DMS79 treated with DMSO at 0.1 percent for 48 hours (cell line): ENCODE measurements around the gene ALAS1.
A peak's percentile ranks its signal among the peaks of the same experiment; 100 is the strongest.

Experiments
- DNase-seq: peaks from one replicate; lab custom pipeline; 2025; lab: John Stamatoyannopoulos, UW

Gene ALAS1

DNA sequence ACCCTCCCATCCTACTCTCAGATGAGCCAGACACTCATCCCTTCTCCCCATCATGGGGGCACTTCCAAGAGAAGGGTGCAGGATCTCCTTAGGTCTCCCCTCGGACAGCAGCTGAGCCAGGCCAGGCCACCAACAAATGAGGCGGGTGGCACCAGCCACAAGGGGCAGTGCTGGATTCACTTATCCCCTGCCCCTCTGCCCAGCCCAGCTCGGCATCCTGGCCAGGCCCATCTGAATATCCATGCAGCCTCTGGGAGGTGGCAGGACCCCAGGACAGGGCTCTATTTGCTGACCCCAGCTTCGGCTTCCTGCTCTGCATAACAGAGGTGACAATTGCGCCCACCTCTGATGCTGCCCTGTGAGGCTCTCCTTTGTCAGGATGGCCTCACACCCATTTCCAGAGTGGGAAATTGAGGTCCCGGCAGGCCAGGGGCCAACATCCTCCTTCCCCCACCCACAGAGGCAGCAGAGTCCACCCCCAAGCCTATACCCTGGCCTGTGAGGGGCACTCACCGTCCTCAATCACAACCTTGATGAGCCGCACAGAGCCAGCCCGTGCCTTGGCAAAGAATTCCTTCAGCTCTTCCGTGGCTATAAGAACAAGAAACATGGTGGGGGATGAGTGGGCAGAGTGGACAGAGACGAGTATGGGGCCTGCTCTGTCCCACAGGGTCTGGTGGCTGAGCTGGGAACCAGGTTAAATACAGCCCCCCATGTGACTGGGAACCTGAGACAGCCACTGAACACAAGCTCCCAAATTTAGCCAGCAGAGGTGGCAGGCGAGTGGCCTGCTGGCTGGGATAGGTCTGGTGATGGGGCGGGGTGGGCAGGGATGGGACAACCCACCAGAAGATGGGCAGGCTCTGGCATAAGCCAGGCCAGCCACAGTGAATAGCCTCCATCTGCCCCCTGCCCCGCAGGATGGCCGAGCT lies 36.8 kb downstream of the ALAS1 start:
- DNase-seq = no peak

- DNase-seq = no peak
Observed at GRCh38 chr3:52236424-52236886, 38.5 kb downstream of the ALAS1 start.

DNA sequence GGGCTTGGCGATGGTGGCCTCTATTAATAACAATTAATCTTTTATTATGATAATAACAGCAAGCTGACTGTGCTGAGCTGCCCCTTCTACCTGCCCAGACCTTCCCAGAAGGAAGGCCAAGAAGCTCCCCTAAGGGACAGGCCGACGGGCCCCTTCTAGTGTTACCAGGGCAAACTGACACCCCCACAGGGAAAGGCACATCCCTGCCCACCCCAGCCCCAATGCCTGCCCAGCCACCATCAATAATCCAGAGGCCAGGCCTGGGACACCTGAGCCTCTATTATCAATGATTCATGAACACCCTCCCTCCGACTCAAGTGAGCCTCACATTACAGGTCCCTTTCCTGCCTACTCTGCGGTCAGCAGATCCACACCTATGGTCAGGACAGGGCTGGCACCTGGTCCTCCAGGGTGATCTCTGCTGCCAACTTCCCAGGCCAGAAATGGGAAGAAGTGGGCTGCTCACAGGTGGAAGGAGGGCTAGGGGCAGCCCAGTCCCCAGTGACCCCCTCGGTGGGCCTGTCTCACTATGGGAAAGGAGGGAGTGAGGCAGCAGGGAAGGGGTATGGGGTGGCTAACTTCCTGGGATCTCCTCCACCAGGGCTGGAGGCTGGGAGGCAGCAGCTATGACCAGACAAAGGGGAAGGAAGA lies 39.2 kb downstream of the ALAS1 start:
- no peak for DNase-seq

GRCh38 chr3:52237657-52238172 lies 39.8 kb downstream of the ALAS1 start:
- DNase-seq = no peak

DNA sequence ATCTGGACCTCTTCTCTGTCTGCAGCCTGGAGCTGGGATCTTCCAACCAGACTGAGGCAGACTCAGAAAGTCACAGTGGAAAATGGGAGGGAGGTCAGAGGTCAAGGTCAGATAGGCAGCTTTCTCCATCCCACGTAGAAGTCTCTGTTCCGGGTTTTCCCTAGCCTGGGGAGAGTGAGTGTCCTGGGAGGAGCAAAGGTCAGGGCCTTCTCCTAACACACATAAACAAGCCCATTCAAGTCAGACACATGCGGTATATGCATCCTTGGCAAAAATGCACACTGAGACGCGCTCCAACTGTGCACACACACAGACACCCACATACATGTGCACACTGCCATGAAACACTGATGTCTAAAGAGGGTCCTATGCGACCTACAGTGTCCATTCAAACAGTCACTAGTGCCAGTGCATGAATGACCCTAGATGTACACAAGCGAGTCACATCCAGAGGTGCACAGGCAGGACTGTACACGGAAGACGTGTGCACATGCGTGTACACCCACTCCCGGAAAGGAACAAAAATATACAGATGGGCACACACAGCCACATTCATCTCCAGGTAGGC lies 40.3 kb downstream of the ALAS1 start:
- no peak for DNase-seq

DNA sequence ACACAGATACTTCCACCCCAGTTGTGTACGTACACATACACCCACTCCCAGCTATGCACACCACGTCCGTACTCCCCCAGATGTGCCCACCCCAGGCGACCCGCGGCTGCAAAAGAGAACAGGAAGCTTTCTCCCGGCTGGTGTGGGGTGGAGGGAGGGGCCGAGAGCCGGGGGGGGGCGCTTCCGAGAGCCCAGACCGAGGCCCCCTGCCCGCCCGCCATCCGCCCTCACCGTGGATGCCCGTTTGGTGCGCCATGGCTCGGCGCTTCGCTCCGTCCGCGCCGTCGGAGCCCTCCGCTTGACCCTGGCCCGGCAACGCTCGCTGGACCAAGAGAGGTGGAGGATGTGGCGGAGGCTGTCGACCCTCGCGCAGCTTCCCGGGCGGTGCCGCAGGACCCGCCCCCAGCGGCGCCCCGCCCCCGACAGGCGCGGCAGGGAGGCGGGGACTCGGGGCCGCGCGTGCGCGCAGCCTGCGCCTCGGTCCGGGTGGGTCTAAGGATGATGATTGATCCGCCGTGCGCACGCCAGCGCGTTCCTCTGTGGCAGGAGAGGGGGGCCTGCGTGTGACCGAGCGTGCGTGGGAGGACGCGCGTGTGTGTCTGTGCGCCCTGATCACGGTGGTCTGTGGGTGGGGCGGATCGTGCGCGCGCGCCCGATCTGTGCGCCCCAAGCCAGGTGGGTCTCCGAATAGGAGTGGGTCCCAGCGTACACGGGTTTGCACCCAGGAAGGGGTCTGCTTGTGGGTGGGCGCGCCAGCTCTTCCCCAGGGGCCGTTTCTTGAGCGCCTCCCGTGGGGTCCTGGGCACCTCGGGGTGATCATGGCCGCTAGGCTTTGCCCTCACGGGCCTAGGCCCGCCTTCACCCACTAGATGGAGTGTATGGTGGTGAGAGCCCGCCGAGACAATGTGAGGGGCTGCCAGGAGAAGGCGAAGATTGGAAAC lies 41.1 kb downstream of the ALAS1 start, which contains the start of gene TWF2:
Gene TWF2 (minus strand): TSS at position 398 of the 941 bp plus-strand sequence. CDS start 142 bp downstream, at position 256.
- peak; percentile 11 for DNase-seq

- DNase-seq = no peak
Observed at GRCh38 chr3:52240059-52240885, 42.3 kb downstream of the ALAS1 start.

DNA sequence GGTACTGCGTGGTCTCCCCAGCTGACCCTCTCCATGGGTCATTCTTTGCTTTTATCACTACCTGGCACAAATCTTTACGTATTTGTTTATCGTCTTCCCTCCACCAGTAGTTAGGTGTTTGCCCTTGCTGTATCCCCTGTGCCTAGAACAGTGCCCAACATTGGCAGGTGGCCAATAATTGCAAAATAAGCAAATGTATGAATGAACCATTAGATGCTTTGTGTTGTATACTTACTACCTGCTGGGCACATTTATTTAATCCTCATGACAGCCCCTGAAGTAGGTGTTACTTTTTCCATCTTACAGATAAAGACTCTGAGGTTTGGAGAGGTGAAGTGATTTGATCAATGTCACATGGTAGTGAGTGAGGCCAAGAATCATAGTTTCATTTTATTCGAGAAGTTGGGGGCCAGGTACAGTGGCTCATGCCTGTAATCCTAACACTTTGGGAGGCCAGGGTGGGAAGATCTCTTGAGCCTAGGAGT lies 43.0 kb downstream of the ALAS1 start:
- DNase-seq = no peak

GRCh38 chr3:52242039-52242438 lies 44.1 kb downstream of the ALAS1 start:
- DNase-seq = no peak

DNA sequence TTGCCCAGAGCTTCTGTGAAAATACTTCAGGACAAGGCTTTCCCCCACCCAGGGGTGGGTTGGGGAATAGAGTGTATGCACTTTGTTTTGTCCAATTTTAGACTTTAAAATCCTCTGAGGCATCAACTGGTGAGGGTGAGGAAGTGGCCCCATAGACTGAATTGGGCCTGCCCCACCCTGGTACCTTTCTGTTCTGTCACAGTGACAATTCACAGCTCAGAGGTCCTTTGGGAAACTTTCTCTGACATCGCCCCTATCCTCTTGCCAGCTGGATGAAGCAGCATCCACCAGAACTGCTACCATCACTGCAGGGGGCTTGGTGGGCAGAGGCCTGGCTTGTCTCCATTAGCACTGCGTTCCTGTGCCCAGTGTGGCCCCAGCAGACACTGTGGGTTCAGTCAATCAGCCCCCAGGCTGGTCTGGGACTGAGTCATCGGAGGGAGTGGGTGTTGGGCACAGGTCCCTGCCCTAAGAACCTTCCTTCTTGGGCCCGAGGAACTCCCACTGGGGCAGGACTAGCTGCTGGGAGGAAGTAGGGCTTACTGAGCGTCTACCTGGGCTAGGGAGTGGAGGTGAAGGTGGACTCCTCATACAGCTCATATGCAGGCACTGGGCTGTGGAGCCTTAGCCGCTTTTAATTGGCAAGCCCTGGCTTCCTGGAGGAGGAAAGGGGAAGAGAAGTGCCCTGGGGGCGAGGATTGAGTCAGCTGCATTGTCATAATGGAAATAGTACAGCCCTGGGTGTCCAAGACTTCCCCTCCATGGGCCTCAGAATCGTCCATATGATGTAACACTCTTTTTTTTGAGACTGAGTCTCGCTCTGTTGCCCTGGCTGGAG lies 46.0 kb downstream of the ALAS1 start:
- DNase-seq = no peak

DNA sequence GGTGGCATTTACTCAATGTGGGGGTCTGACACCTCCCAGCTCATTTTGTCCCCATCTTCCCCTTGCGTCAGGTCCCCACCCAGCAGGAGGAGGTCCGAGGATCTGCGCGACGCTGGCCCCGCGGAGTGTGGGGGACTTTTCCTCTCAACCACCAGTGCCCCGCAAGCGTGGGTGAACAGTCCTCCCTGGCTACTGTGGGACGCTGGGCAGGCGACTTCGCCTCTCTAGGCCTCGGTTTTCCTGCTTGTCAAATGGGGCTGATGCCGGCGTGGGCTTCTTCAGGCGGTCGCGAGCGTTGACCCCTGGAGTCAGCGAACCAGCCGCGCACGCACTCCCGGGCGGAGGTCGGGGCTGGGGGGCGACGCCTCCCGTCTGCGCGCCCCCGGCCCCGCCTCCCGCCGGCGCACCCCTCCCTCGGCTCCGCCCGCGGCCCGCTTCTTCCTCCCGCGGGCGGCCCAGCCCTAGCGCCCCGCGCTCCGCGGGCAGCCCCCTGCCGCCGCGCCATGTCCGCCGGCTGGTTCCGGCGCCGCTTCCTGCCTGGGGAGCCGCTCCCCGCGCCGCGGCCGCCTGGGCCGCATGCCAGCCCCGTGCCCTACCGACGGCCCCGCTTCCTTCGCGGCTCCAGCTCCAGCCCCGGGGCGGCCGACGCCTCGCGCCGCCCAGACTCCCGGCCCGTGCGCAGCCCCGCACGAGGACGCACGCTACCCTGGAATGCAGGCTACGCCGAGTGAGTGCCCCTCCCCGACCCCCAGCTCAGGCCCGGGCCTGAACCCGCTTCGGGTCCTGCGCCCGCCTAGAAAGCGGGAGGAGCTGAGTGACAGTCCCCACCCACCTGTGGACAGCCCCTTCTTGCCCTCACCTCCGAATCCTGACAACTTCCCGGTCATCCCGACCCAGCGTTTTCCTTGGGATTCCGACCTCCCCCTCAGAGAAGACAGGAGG lies 47.6 kb downstream of the ALAS1 start, which contains the start of gene PPM1M:
Gene PPM1M (plus strand): TSS at position 438 of the 942 bp plus-strand sequence. CDS start 66 bp downstream, at position 504.
- no peak for DNase-seq

DNA sequence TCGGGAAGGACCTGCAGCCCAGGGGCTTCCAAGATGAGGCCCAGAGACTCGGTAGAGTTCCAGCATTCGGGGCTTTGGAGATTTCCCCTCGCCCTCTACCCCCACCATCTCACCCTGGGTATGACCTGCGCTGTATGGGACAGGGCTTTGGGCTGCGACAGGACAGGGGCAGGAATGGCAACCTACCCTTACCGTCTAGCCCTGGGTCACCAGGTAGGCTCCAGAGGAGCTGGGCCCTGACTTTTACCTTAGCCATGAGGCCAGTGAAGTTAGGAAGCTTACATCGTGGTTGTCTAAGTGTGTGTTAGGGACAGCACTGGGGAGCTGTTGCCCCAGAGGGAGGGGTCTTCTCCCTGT lies 48.3 kb downstream of the ALAS1 start:
- DNase-seq = no peak

- DNase-seq = no peak
Observed at GRCh38 chr3:52246728-52247408, 48.9 kb downstream of the ALAS1 start.

DNA sequence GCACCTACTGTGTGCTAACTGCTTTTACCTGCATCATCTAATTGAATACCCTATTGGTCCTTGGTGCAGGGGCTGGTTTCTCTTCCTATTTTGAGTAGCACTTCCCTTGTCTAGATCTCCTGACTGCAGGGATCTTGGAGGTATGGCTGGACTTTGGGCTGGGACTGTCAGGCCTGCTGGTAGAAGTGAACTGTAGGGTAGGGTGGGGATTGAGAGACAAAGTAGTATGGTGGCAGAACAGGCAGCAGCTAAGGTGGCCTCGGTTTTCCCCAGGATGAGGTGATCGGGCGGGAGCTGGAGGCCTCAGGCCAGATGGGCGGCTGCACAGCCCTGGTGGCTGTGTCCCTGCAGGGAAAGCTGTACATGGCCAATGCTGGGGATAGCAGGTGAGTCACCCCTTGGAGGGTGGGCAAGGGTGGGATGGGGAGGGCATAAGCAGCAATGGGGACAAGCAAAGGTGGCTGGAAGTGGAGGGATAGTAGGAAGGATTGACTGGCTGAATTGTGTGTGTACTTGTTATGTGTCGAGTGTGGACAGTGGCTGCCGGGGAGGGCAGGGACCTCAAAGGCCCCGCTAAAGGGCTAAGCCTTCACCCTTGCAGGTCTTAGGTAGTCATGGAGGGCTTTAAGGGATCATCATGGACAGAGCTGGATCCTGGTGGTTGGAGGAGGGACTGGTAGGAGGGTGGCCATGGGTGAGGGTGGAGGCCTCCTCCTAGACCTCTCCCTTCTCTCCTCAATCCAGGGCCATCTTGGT lies 49.6 kb downstream of the ALAS1 start:
- no peak for DNase-seq

- DNase-seq = no peak
Observed at GRCh38 chr3:52248165-52248541, 50.2 kb downstream of the ALAS1 start.

- DNase-seq = peak; percentile 15
Observed at GRCh38 chr3:52248816-52249547, 51.0 kb downstream of the ALAS1 start.
